Natural killer cell (primary cell): ENCODE measurements around the gene HSFX3. TPM values are rescaled to one million over a fixed set of nuclear protein-coding genes. Genes with fewer than 3 reads are reported as not detected.
A peak's percentile ranks its signal among the peaks of the same experiment; 100 is the strongest.

Experiments used
- ATAC-seq, 3 donors: fragments of 150-1000 bp in 2 of 3; fragments of 200-7000 bp in 1 of 3; cut with Tn5 transposase; 1 replicate in 1 of 3; 2 replicates in 2 of 3; pipeline ENCODE4 v1.10.0; 2021; ENCODE audit warnings: mild to moderate bottlenecking in 2 of 3, moderate library complexity in 2 of 3
- DNase-seq, 2 donors: peaks; one replicate each; pipeline versions ENCODE4 v3.0.0 to v3.0.0-alpha.2; 2013 to 2021; ENCODE audit warnings: mixed read lengths in 1 of 2
- H3K27ac ChIP-seq: one replicate; pipeline ENCODE4 v1.5.1; 2013; ENCODE audit warnings: mild to moderate bottlenecking, low read length
- H3K27me3 ChIP-seq: one replicate; pipeline ENCODE4 v1.6.1; 2013; ENCODE audit warnings: low read length; ENCODE audit not compliant: control insufficient read depth, insufficient read depth
- H3K36me3 ChIP-seq: one replicate; pipeline ENCODE4 v1.6.1; 2013; ENCODE audit warnings: low read length; ENCODE audit not compliant: control insufficient read depth, insufficient read depth
- H3K4me1 ChIP-seq: one replicate; pipeline ENCODE4 v1.6.1; 2013; ENCODE audit warnings: low read length; ENCODE audit not compliant: control insufficient read depth, insufficient read depth
- H3K4me3 ChIP-seq: one replicate; pipeline ENCODE4 v1.5.1; 2013; ENCODE audit warnings: low read length
- H3K9me3 ChIP-seq: one replicate; pipeline ENCODE4 v1.6.1; 2013; ENCODE audit warnings: low read length; ENCODE audit not compliant: control insufficient read depth, insufficient read depth
- H3K27ac Mint-ChIP-seq, 2 donors: one replicate each; pipeline ENCODE4 v1.8.0; 2022; ENCODE audit warnings: mild to moderate bottlenecking in 2 of 2, mixed read lengths in 2 of 2, moderate library complexity in 1 of 2
- H3K27me3 Mint-ChIP-seq, 2 donors: one replicate each; pipeline ENCODE4 v1.8.0; 2022; ENCODE audit warnings: low read depth in 2 of 2, mixed read lengths in 2 of 2
- H3K36me3 Mint-ChIP-seq: one replicate; pipeline ENCODE4 v1.8.0; 2022; ENCODE audit warnings: mixed read lengths
- H3K4me1 Mint-ChIP-seq, 2 donors: one replicate each; pipeline ENCODE4 v1.8.0; 2022; ENCODE audit warnings: mixed read lengths in 2 of 2
- H3K4me3 Mint-ChIP-seq: one replicate; pipeline ENCODE4 v1.8.0; 2022; ENCODE audit warnings: mild to moderate bottlenecking, moderate library complexity, mixed read lengths
- H3K9me3 Mint-ChIP-seq, 2 donors: one replicate each; pipeline ENCODE4 v1.8.0; 2022; ENCODE audit warnings: mixed read lengths in 2 of 2
- WGBS: methylation state at CpG from one replicate; pipeline ENCODE4 v1.1.7; 2013; ENCODE audit warnings: missing lambda C conversion rate; ENCODE audit not compliant: insufficient coverage; 5-methylcytosine and 5-hydroxymethylcytosine counted together
- intact Hi-C: fragments of 100-400 bp; cut with micrococcal nuclease; formaldehyde crosslinking; loops from one replicate; pipeline ENCODE4 v1.14.2; 2022
- total RNA-seq, 4 donors: library from RNA; stranded (reverse); fragments of 120-200 nt in 1 of 4; gene quantifications; one replicate each; pipeline versions ENCODE4 v1.2.3 to v1.2.4, GENCODE V29; 2013 to 2022
- TF ChIP-seq, protein P1 (sequence below): fragments of 200-600 bp; IDR thresholded peaks from one replicate; pipeline ENCODE4 v1.8.0; 2022; ENCODE audit warnings: antibody characterized with exemption

The HSFX3 gene
- total RNA-seq, 3 donors from 2014 or later (not counting 1 experiment from before 2014, with no cell fraction given) = not detected

DNA sequence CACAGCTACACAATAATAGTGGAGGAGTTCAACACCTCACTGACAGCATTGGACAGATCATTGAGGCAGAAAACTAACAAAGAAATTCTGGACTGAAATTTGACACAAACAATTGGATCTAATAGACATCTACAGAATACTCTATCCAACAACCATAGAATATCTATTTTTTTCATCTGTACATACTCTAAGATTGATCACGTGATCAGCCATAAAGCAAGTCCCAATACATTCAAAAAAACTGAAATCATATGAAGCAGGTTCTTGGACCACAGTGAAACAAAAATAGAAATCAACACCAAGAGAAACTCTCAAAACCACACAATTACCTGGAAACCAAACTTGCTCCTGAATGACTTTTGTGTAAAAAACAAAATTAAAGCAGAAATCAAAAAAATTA lies 32.4 kb downstream of the HSFX3 start:
- Histone ChIP-seq H3K9me3 (no peaks in the 10 kb centered on the region), H3K4me1 (peaks cover 50% of the 10 kb centered on the region), H3K27me3 (no peaks in the 10 kb centered on the region), H3K4me3 (no peak overlapping the region), H3K36me3 (no peaks in the 10 kb centered on the region), H3K27ac (no peak overlapping the region)
- intact Hi-C loops = loop anchor here (10.0 kb wide), 1 partner anchor 1603 kb away; the partner anchor contains the start of gene FMR1
- H3K27ac Mint-ChIP-seq = no peak overlapping the region
- TF ChIP-seq, protein P1, sequence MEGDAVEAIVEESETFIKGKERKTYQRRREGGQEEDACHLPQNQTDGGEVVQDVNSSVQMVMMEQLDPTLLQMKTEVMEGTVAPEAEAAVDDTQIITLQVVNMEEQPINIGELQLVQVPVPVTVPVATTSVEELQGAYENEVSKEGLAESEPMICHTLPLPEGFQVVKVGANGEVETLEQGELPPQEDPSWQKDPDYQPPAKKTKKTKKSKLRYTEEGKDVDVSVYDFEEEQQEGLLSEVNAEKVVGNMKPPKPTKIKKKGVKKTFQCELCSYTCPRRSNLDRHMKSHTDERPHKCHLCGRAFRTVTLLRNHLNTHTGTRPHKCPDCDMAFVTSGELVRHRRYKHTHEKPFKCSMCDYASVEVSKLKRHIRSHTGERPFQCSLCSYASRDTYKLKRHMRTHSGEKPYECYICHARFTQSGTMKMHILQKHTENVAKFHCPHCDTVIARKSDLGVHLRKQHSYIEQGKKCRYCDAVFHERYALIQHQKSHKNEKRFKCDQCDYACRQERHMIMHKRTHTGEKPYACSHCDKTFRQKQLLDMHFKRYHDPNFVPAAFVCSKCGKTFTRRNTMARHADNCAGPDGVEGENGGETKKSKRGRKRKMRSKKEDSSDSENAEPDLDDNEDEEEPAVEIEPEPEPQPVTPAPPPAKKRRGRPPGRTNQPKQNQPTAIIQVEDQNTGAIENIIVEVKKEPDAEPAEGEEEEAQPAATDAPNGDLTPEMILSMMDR = no peak
- ATAC-seq (no peak), DNase-seq (no peak)
- no peaks in the 10 kb centered on the region for H3K36me3 Mint-ChIP-seq
- no peaks in the 10 kb centered on the region for H3K9me3 Mint-ChIP-seq
- no peak overlapping the region for H3K4me3 Mint-ChIP-seq
- H3K27me3 Mint-ChIP-seq = no peaks in the 10 kb centered on the region
- H3K4me1 Mint-ChIP-seq = peaks cover 66 to 77% of the 10 kb centered on the region in 2 donors
- 100% methylated on average over 1 of the region's 1 CpG for WGBS

DNA sequence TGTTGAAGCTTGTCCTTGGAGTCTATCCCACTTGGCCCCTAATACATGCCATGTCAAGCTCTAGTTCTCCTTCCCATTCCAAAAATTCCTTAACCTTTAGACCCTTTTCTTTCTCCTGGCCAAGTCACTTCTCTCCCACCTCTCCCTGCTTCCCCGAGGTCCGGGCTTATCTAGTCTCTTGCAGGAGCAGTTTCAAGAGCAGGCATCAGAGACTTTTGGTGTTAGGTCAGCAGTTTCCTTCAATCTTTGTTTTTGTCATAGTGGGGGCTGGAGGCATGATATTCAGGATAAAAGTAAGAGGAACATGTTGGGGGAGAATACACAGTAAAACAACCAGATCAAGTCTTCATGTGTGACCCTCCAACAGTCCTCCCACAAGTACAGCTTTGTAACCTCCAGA lies 33.1 kb downstream of the HSFX3 start:
- no peak for ATAC-seq
- TF ChIP-seq, protein P1 = no peak
- H3K27ac ChIP-seq = no peak overlapping the region
- Mint-ChIP-seq H3K4me1 (peaks cover 64 to 74% of the 10 kb centered on the region in 2 donors), H3K27ac (peak overlapping the region; percentile 85 to 88), H3K27me3 (no peaks in the 10 kb centered on the region), H3K9me3 (no peaks in the 10 kb centered on the region), H3K4me3 (no peak overlapping the region), H3K36me3 (no peaks in the 10 kb centered on the region)
- no peaks in the 10 kb centered on the region for H3K36me3 ChIP-seq
- H3K9me3 ChIP-seq = no peaks in the 10 kb centered on the region
- H3K27me3 ChIP-seq = no peaks in the 10 kb centered on the region
- whole genome bisulfite sequencing = 40% methylated on average over 1 of the region's 2 CpGs
- no peak overlapping the region for H3K4me3 ChIP-seq
- intact Hi-C loops = loop anchor here (10.0 kb wide), 1 partner anchor 1602 kb away; the partner anchor contains the start of gene FMR1
- DNase-seq = no peak
- peaks cover 49% of the 10 kb centered on the region for H3K4me1 ChIP-seq

DNA sequence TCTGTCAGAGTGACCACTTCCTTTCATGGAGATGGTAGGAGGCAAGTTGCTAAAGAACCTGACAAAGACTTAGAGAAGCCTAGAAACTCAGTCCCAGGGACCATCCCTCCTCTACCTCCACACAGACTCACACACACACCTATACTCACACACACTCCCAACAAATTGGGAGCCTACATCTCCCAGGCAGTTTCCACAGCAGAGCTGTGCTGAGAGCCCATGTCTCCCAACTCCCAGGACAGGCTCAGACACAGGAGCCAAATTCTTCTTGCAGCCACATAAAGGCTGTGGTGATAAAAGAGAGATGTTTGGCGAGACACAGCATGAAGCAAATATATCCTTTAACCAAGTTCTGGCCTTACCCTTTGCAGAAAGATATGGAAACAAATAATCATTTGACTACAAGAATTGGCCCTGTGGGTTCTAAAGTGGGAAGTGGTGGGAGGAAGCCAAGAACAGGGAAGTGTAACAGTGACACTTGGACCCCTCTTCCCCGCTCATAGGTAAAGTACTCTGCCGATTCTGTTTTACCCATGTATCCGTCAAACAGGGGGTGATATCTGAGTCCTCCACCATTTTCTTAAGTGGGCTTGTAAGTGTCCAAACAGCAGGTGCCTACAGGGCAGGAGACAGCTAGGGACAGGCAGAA lies 33.6 kb downstream of the HSFX3 start:
- H3K4me3 ChIP-seq = no peak overlapping the region
- peaks cover 58 to 68% of the 10 kb centered on the region in 2 donors for H3K4me1 Mint-ChIP-seq
- H3K27ac ChIP-seq = no peak overlapping the region
- intact Hi-C loops = loop anchor here (10.0 kb wide), 1 partner anchor 1601 kb away; the partner anchor contains the start of gene FMR1
- TF ChIP-seq, protein P1 = no peak
- peak overlapping the region; percentile 85 to 88 for H3K27ac Mint-ChIP-seq
- WGBS = 36% methylated on average over 3 of the region's 4 CpGs
- H3K36me3 ChIP-seq = no peaks in the 10 kb centered on the region
- ATAC-seq = no peak
- H3K27me3 Mint-ChIP-seq = no peaks in the 10 kb centered on the region
- no peak for DNase-seq
- H3K36me3 Mint-ChIP-seq = no peaks in the 10 kb centered on the region
- no peaks in the 10 kb centered on the region for H3K27me3 ChIP-seq
- H3K9me3 ChIP-seq = no peaks in the 10 kb centered on the region
- peaks cover 45% of the 10 kb centered on the region for H3K4me1 ChIP-seq
- peak overlapping the region; percentile 57 for H3K4me3 Mint-ChIP-seq
- no peaks in the 10 kb centered on the region for H3K9me3 Mint-ChIP-seq
